Activated B cell treated with CpG ODN at 0.5 μM for 24 hours (primary cell): ENCODE data around the gene NLRC5. TPM values are rescaled to one million over a fixed set of nuclear protein-coding genes. Genes with fewer than 3 reads are reported as not detected.
A peak's percentile ranks its signal among the peaks of the same experiment; 100 is the strongest.
"Not testable (repeated sequence)": the region's sequence is repeated elsewhere in the genome, so short reads cannot be mapped to it uniquely, and the experiment has no call there.

ENCODE experiments used
- ATAC-seq: fragments of 200-7000 bp; cut with Tn5 transposase; one replicate; pipeline ENCODE4 v1.10.0; 2021; ENCODE audit warnings: low read depth, mild to moderate bottlenecking, moderate library complexity
- CTCF ChIA-PET: fragments of 350-600 bp; sonication (Branson Sonifier 250); formaldehyde crosslinking; loops from one replicate; lab custom pipeline; 2021; ENCODE audit warnings: antibody characterized with exemption; lab: Charles Lee
- POLR2A ChIA-PET: fragments of 350-600 bp; sonication (Branson Sonifier 250); formaldehyde crosslinking; loops from one replicate; lab custom pipeline; 2021; ENCODE audit warnings: antibody characterized with exemption; lab: Charles Lee
- DNase-seq: peaks from one replicate; pipeline ENCODE4 v3.0.0; 2022
- H3K27ac Mint-ChIP-seq: one replicate; pipeline ENCODE4 v1.8.0; 2020; ENCODE audit warnings: mixed read lengths
- H3K27me3 Mint-ChIP-seq: one replicate; pipeline ENCODE4 v1.8.0; 2021; ENCODE audit warnings: mixed read lengths
- H3K36me3 Mint-ChIP-seq: one replicate; pipeline ENCODE4 v1.8.0; 2021; ENCODE audit warnings: low read depth, mixed read lengths
- H3K4me1 Mint-ChIP-seq: one replicate; pipeline ENCODE4 v1.8.0; 2021; ENCODE audit warnings: mixed read lengths
- H3K4me3 Mint-ChIP-seq: one replicate; pipeline ENCODE4 v1.8.0; 2020; ENCODE audit warnings: mild to moderate bottlenecking, mixed read lengths
- H3K9me3 Mint-ChIP-seq: one replicate; pipeline ENCODE4 v1.8.0; 2020; ENCODE audit warnings: mixed read lengths
- CTCF ChIP-seq: fragments of 200-600 bp; IDR thresholded peaks from one replicate; pipeline ENCODE4 v1.8.0; 2022; ENCODE audit warnings: antibody characterized with exemption, mild to moderate bottlenecking
- intact Hi-C: fragments of 100-400 bp; cut with micrococcal nuclease; formaldehyde crosslinking; loops from one replicate; pipeline ENCODE4 v1.15.1; 2024
- total RNA-seq: library from RNA; stranded (reverse); gene quantifications from 2 replicates; pipeline ENCODE4 v1.2.3, GENCODE V29; 2022

NLRC5 gene
- total RNA-seq, 1 donor from 2014 or later: 372 TPM

GRCh38 chr16:56987692-56988091 is 1.7 kb upstream of the NLRC5 start:
- Mint-ChIP-seq H3K4me1 (peaks cover 85% of the 10 kb centered on the region), H3K27ac (peak overlapping the region; percentile 93), H3K27me3 (no peaks in the 10 kb centered on the region), H3K9me3 (no peaks in the 10 kb centered on the region), H3K4me3 (peak overlapping the region; percentile 96), H3K36me3 (peaks cover 41% of the 10 kb centered on the region)
- POLR2A ChIA-PET: interaction anchor here (1.6 to 10.4 kb wide), 8 partner anchors 7 to 59 kb away, joined by 3 to 233 read pairs (median 34); partner anchors contain the start of gene HERPUD1
- DNase-seq (no peak), ATAC-seq (no peak)
- intact Hi-C loops: no loop called here
- TF ChIP-seq CTCF: no peak
- CTCF ChIA-PET: interaction anchor here (0.8 to 0.9 kb wide), 2 partner anchors 17 to 21 kb away, joined by 3 to 4 read pairs; no protein-coding TSS in a partner anchor

- ChIA-PET CTCF (interaction anchor here (0.8 to 1.3 kb wide), 3 partner anchors 17 to 58 kb away, joined by 3 to 10 read pairs (median 4); no protein-coding TSS in a partner anchor), POLR2A (interaction anchor here (0.6 to 10.4 kb wide), 14 partner anchors 7 to 57 kb away, joined by 3 to 233 read pairs (median 12); partner anchors contain the start of gene HERPUD1)
- DNase-seq (no peak), ATAC-seq (no peak)
- Mint-ChIP-seq H3K36me3 (peaks cover 46% of the 10 kb centered on the region), H3K27me3 (no peaks in the 10 kb centered on the region), H3K4me1 (peaks cover 84% of the 10 kb centered on the region), H3K9me3 (no peaks in the 10 kb centered on the region), H3K4me3 (peak overlapping the region; percentile 96), H3K27ac (peak overlapping the region; percentile 93)
- no peak for TF ChIP-seq CTCF
- intact Hi-C loops: no loop called here
Measured at GRCh38 chr16:56988161-56988947, 1.0 kb upstream of the NLRC5 start.

GRCh38 chr16:56989988-56990387 is 631 bp downstream of the NLRC5 start:
- Mint-ChIP-seq H3K9me3 (no peaks in the 10 kb centered on the region), H3K27ac (peak overlapping the region; percentile 93), H3K4me1 (peaks cover 86% of the 10 kb centered on the region), H3K27me3 (no peaks in the 10 kb centered on the region), H3K36me3 (peaks cover 49% of the 10 kb centered on the region), H3K4me3 (peak overlapping the region; percentile 96)
- DNase-seq: peak; percentile 9
- CTCF ChIA-PET: interaction anchor here (0.9 to 1.6 kb wide), 11 partner anchors 9 to 63 kb away, joined by 3 to 16 read pairs (median 4); no protein-coding TSS in a partner anchor
- TF ChIP-seq CTCF: no peak
- POLR2A ChIA-PET: interaction anchor here (0.9 to 10.4 kb wide), 18 partner anchors 9 to 80 kb away, joined by 3 to 233 read pairs (median 10); partner anchors contain the start of gene HERPUD1
- intact Hi-C loops: loop anchor here (1.0 to 5.0 kb wide), 4 partner anchors 9 to 38 kb away; no protein-coding TSS in a partner anchor
- no peak for ATAC-seq

- CTCF ChIA-PET: interaction anchor here (1.4 to 1.6 kb wide), 3 partner anchors 9 to 27 kb away, joined by 4 to 16 read pairs (median 6); no protein-coding TSS in a partner anchor
- Mint-ChIP-seq H3K27me3 (no peaks in the 10 kb centered on the region), H3K36me3 (peaks cover 52% of the 10 kb centered on the region), H3K4me3 (peak overlapping the region; percentile 96), H3K27ac (peak overlapping the region; percentile 93), H3K9me3 (no peaks in the 10 kb centered on the region), H3K4me1 (peaks cover 85% of the 10 kb centered on the region)
- intact Hi-C loops: loop anchor here (1.0 to 5.0 kb wide), 4 partner anchors 9 to 38 kb away; no protein-coding TSS in a partner anchor
- TF ChIP-seq CTCF: no peak
- ATAC-seq (no peak), DNase-seq (peak; percentile 12)
- POLR2A ChIA-PET: interaction anchor here (0.7 to 10.4 kb wide), 10 partner anchors 9 to 79 kb away, joined by 4 to 233 read pairs (median 14); no protein-coding TSS in a partner anchor
Measured at GRCh38 chr16:56990407-56991286, 1.3 kb downstream of the NLRC5 start.

- not testable (repeated sequence) for DNase-seq, H3K9me3 Mint-ChIP-seq, ATAC-seq, H3K27me3 Mint-ChIP-seq, H3K4me3 Mint-ChIP-seq
- Mint-ChIP-seq H3K27ac (peak overlapping the region; percentile 18), H3K4me1 (peaks cover 79% of the 10 kb centered on the region), H3K36me3 (peaks cover 63% of the 10 kb centered on the region)
- CTCF ChIA-PET: interaction anchor here (1.6 kb wide), 1 partner anchor 21 kb away, joined by 3 read pairs; no protein-coding TSS in a partner anchor
- POLR2A ChIA-PET: interaction anchor here (0.6 to 2.1 kb wide), 6 partner anchors 13 to 56 kb away, joined by 4 to 8 read pairs (median 4); no protein-coding TSS in a partner anchor
- intact Hi-C loops: loop anchor here (5.0 kb wide), 1 partner anchor 40 kb away; no protein-coding TSS in a partner anchor
Measured at GRCh38 chr16:56992431-56992830, 3.1 kb downstream of the NLRC5 start.
